ENCODE data around the gene FAM216B.
A peak's percentile ranks its signal among the peaks of the same experiment; 100 is the strongest.
"Not testable (repeated sequence)": the region's sequence is repeated elsewhere in the genome, so short reads cannot be mapped to it uniquely, and the experiment has no call there.

Gene FAM216B

DNA sequence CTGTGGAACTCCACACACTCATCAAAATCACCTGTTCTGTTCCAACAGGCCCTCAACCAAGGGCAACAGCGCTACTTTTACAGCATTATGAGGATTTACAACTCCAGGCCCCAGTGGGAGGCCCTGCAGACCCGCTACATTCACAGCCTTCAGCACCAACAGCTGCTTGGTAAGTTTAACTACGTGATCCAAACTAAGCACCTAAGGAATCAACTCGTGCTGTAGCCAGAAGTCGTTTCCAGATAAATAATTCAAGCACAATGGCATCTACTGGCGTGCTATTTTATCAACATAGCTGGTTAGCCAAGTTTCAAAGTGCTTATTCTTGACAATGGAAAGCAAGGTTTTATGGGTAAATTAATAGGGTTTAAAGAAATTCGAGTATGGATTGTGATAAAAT, 5.3 kb downstream of the FAM216B start:
- DNase-seq (ENCODE audit: low read depth), result no peak

DNA sequence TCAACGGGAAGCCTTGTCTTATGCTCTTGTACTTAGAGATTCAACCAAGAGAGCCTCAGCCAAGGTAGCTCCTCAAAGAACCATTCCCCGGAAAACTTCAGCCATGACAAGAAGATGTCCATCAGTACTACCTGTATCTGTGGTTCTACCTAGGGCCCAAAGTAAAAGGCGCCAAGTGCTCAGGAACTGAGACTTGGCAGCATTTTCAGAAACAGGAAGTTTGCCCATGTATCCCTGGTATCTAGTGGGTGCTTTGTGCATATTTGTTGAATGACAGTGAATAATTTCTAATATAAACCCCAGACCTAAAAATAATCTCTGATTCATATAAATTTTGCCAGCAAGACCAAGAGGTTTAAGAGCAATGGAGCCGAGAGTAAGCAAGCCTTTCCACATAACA, 7.2 kb downstream of the FAM216B start:
- DNase-seq (ENCODE audit: low read depth), result no peak

DNA sequence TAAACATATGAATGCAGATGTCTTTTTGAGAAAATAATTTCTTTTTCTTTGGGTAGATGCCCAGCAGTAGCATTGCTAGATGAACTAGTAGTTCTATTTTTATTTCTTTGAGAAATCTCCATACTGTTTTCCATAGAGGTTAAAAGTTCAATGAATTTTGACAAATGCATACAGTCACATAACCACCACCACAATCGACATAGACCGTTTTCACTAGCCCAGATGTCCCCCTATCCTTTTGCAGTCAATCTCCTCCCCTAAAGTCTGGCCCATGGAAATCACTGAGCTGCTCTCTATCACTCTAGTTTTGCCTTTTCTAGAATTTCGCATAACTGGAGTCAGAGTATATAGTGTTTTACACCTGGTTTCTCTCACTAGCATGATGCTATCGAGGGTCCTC, 10.8 kb downstream of the FAM216B start:
- DNase-seq (ENCODE audit: low read depth), result no peak

DNA sequence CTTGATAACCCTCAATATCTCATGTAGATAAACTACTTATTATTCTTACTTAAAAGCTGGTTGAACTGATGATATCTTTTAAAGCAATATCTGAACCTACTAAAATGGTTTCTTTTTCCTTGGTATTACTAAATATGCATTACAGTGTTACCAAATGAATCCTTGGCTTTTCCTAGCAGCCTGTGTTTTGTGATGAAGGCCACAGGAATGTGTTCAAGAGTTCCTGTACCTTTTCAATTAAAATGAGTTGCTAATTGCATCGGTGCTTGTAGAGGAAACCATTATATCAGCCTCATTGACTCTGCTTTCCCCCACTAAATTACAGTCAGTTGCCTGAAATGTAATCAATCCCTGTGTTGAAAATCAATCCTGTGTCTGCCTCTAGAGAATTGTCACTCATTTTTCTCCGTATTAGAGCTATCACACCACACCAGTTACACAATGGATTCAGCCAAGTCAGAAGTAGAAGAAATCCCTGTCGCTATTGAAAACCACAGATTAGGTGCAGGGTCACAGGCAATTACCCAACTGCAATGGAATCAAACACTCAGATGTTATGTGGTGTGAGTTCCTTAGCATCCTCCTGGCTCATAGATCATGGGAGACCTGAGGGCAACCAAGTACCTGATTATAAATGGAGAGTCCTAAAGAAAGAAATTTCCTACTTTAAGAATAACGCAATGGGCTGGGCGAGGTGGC, 13.3 kb downstream of the FAM216B start:
- no peak for DNase-seq (ENCODE audit: low read depth)

DNA sequence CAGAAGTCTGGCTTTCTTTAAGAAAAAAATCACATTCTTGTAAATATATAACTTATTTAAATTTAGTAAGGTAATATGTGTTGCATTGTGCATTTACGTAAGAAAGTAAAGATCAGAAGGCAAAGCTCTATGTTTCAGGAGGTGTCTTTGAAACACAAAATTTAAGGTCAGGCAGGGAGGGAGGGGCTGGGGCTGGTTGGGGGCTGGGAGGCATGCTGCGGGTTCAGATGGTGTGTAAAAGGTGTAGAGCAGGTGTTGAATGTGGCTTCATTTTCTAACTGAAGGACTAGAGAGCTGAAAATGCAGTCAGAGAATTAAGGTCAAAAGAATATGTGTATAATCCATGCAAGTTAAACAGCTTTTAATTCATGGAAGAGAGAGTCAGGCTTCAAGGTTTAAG, 14.3 kb downstream of the FAM216B start:
- no peak for DNase-seq (ENCODE audit: low read depth)

DNA sequence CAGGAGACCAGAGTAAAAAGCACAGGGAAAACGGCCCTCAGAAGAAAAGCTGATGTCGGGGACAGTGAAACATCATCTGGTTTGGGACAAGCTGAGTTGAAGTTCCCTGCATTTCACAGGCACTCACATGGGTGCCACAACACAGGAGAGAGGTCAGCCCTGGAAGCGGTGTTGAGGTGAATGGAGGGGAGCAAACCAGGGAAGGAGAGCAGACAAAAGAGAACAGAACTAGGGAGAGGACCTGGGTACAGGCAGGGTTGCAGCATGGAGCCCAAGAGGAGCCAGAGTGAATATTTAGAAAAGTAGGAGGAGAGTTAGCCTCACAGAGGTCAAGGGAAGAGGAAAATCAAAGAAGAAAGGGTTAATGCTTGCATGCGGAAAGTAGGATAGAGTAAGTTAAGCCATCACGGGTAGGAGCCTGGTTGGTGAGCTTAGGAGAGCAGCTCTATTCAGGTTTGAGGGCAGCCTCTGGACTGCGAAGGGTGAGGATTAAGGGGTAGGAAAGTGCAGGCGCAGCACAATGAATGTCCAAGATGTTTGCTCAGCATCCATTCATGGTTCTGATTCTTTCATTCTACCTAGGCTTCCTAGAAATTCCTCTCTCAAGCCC, 15.5 kb downstream of the FAM216B start:
- no peak for DNase-seq (ENCODE audit: low read depth)

DNA sequence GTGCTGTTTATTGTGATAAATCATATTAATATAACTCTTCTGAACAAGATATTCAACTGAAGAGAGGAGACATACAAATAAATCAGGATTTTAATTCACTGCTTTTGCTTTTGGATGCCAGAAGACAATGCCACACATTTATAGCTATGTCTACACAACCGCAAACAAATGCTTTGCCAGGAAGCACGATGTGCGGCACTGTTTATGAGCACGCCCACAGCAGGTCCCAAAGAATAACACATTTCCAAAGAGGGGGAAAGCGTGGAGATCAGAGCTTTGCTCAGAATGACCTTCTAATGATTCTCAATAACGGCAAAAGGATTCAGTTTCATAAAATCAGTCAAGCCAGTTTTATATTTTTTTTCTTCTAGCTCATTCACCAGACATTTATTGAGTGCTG, 16.7 kb downstream of the FAM216B start:
- no peak for DNase-seq (ENCODE audit: low read depth)

DNA sequence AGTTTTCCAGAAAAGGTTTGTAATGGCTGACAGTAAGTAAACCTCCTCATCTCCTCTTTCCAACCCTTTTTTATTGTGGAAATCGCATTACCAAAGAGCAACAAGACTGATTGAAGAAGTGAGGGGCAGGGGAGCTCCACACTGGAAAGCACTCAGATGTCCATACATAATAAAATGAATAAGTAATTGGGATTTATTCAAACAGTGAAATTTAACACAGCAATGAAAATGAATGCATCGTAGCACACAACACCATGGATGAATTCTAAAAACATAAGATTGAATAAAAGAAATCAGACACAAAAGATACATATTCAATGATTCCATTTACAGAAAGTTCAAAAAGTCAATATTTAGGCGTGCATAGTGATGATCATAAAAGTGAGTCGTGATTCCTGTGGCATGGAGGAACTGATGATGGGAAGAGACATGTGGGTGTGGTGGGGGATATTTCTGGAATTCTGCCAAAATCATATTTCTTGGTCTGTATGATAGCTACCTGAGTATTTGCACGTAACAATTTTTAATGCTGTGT, 18.8 kb downstream of the FAM216B start:
- no peak for DNase-seq (ENCODE audit: low read depth)

DNA sequence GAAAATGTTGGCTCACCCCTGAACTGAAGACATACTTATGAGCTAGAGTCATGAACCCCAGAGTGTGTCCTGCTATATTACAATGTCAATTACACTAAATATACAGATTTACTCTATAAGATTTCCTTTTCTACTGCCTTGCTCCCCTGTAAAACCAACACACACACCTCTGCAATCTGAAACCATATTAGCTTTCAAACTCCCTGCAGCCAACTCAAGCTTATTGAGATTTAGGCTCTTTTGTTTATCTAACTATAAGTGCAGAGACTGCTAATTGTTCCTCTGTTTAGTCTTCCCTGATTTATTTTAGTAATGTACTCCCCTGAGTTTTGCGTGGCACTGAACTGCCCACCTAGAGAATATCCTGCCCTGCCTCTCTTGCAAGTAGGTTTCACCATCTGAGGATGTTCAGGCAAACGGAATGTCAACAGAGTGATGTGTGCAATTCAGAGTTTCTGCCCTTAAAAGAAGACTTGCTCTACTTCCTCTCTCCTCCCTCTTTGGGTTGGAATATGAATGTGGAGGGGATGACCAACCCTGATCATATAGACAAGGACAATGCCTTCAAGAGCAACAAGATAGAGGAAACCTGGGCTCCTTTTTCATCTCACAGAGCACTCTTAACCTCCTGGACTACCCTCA, 22.3 kb downstream of the FAM216B start:
- DNase-seq (ENCODE audit: low read depth), result no peak

DNA sequence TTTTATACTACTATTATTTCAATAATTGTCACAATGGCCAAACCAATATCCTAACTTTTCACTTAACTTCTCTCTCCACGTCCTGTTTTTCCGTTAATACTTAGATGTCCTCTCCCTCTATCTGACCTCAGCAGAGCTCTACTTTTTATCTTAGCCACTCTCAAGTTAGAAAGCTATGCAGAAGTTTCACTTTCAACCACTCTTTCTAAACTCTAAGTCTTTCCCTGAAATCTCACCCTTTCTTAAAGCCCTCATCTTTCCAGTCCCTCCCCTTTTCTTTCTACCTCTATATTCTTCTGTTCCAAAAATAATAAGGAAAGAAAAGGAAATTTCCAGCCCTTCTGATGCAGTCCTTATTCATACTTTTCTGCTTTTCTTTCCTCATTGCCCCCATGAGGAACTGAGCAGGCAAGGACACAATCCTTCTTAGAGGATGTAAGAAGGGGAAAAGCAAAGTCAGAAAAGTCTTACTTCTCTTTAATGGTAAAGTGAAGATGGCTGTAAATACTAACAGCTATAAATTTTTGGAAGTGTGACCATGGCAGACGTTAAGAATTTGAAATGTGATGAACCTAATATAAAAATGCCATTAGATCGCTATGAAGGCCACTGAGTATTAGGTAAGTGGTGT, 23.0 kb downstream of the FAM216B start:
- DNase-seq (ENCODE audit: low read depth), result no peak

DNA sequence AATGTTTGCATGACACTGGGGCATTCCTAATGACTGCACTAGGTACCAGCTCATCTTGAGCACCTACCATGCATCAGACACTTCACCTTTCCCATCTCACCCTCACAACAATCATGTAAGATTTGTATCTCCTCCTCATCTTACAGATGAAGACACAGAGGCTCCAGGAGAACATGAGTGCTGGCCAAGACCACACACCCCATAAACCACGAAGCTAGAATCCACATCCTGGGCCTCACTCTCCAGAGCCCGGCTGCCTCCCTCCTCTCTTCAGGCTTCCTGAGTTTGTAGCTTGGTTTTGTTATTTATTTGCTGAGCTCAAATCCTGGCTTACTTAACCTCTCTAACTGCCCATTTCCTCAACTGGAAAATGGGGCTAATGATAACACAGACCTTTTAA, 25.9 kb downstream of the FAM216B start:
- DNase-seq (ENCODE audit: low read depth), result no peak

DNA sequence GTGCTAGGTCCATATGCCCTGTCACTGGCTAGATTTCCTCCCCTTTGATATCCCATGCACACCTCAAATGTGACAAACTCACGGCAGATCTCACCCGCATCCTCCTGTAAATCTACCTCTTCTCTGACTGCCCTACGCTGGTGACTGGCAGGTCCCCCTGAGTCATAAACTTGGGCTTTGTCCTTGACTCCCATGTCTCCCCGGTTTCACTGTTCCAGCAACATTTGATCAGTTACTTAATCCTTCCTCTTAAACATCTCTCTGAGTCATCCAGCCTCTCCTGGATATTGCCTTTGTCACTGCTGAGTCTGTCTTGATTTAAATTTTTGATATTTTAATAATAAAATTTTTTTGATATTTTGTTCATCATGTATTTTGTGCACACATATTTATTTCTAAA, 26.5 kb downstream of the FAM216B start:
- no peak for DNase-seq (ENCODE audit: low read depth)

DNA sequence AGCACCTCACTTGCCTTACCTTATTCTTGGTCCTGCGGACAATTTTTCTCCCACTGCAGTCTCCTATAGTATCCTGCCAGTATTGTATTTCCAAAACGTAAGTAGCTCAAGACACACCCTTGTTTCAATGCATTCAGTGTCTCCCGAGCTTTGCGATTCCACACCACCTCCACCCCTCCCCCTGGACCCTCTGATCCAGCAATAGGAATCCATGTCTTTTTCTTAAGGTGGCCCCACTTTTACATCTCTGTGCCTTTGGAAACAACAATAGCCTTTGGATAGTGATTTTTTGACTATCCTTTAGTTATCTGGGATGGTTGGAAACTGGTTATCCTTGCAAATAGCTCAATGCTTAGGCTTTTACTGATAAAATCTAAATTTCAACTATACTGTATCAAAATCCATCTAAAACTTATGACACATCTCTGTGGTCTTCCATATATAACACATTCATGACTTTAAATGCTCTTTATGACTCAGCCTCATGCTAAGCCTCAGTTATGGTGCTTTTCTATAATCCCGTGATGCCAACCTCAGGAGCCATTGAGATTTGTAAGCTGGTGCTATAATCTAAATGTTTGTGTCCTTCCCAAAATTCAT, 27.1 kb downstream of the FAM216B start:
- DNase-seq (ENCODE audit: low read depth), result no peak

DNA sequence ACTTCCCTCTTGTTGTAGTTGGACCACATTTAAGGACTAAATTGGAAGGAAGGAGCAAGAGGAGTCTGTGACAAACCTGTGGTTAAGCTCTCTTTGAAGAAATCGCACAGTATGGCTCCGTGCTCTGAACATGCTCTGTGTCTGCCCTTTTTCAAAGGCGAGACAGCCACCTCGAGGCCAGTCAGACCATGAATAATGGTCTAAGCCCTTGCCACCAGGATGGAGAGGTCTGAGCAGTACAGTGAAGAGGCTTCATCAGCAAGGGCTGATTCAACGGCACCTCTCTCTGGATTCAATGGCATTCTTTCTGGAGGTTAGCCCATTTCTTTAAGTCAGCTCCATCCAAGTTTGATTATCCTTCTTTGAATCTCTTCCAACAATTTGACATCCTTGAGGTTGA, 30.9 kb downstream of the FAM216B start:
- no peak for DNase-seq (ENCODE audit: low read depth)

DNA sequence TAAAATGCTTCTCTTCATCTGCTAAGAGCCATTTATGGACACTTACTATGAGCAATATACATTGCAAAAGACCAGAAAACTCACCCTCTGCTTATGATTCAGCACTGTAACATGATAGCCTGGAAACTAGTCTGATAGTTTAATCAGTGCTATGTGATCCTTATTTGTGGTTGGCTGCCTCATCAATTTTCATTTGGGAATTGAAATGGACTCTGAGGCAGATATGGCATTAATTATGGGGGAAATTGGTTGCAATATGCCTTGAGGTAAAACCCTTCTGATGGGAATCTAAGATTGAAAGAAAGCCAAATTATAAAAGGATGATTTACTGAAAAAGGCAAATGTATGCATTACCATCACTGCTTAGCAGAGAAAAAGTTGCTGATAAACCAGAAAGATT, 33.5 kb downstream of the FAM216B start:
- peak; percentile 56 for DNase-seq (ENCODE audit: low read depth)

DNA sequence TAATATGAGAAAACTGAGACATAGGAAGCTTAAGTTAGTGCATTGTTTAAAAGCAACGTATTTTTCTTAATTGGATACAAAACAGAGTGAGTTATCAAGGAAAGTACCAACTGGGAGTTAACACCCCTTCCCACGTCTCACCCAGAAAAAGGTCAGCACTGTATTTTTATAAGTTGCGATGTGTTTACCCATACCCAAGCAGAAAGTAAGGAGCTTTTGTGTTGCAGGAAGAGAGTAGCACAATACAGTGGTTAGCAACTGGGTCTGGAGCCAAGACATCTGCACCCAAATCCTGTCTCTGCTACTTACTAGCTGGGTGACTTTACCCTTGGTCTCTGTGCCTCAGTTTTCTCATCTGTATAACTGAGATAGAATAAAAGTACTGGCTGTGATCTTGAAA, 34.3 kb downstream of the FAM216B start:
- DNase-seq (ENCODE audit: low read depth), result no peak

DNA sequence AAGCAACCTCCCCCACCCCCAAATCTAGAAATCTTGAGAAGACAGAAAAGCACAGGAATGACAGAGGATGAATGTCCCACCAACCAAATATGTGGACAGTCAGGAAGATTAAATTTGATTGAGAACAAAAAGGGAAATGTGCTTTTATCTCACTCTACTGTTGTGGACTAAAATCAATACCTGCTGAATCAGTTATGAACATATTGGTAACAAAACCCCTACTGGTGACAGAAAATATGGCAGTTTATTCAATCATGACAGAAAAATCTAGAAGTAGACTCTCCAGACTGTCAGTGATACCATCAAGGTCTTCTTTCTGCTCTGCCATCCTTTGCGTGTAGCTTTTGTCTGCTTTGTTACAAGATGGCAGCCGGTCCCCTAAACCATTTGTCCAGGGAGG, 35.2 kb downstream of the FAM216B start:
- DNase-seq (ENCODE audit: low read depth), result no peak

DNA sequence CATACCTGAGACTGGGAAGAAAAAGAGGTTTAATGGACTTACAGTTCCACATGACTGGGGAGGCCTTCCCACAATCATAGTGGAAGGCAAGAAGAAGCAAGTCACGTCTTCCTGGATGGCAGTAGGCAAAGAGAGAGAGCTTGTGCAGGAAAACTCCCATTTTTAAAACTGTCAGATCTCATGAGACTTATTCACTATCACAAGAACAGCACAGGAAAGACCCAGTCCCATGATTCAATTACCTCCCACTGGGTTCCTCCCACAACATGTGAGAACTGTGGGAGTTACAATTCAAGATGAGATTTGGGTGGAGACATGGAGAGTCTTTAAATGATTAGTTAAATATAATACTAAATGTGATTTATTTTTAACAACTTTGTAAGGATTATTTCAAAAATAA, 38.3 kb downstream of the FAM216B start:
- DNase-seq (ENCODE audit: low read depth), result not testable (repeated sequence)

DNA sequence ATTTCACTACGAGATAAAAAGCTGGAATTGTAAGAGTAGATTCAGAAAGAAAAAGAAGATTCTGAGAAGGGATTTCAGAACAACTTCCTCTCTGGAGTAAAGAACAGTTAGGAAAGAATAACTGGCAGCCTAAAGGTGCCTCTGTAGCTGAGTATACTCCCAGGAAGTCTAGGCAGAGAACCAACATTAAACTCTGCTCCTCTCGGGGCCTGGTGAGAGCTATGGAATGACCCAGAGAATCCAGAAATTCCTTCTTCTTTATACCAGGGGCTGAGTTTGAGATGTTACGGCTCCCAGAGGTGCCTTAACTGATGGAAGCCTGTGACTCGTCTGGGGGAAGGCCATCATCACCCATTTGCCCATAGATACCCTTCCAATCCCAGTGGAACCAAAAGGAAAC, 39.1 kb downstream of the FAM216B start:
- no peak for DNase-seq (ENCODE audit: low read depth)

DNA sequence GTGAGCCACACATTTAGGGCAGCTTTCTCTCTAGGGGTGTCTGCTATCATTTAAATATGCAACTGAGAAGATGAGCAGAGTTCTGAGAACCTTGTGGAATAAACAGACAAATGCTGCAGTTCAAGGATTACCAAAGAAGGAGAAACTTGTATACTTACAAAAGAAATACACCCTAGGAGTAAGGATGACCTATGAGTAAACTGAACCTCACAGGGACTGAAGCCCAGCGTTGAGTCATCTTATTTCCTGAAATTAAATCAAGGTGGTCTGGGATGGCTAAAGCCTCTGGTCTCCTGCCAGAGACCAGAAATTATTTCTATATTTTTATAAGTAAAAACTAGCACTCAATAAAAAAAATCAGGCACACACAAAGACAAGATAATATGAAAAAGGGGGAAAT, 40.1 kb downstream of the FAM216B start:
- DNase-seq (ENCODE audit: low read depth), result peak; percentile 31

DNA sequence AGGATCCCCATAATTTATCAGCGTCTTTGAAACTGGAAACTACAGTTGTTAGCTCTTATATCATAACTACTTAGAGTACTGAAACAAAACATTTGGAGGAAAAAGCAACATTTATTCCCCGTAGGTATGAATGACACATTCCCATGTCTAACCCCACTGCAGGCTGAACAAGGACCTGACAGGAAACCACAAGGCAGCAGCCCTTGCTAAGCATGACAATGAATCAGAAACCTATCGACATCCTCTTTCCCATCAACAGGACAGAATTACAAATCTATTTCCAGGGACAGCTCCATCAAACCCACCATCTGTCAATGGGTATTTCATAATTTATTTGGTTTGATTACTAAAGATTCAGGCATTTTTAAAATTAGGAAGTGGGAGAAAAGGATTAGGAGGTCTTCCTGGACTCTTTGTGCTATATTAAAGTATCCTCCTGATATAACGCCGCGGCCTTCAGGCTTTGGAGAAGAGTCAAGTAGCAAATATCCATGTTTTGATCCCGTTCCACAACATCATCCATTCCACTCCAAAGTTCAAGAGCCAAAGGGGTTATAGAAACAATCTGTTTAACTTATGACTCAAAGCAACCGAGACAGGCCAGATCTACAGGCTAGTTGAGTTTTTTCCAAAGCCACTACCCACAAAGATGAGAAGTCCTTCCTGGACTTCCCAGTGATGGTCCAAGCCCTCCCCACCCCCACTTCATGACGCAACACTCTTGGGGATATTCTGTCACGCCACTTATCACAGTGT, 51.1 kb downstream of the FAM216B start:
- DNase-seq (ENCODE audit: low read depth), result peak; percentile 76

DNA sequence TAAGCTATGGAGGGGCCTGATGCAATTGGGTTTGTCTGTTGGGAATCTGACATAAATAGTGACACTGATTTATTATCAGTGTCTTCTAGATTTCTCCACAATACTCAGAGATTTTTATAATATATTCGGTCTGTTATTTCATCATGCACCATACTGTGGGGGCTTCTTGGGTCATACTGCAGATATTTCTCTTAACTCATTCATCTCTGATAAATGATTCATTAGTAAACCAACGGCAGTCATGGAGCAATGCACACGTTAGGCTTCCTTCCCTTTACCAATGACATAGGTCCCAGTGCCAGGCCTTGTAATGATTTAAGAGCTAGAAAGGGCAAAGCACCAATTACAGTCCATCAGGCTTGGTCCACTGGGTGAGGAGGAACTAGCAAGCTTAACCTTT, 53.6 kb downstream of the FAM216B start:
- DNase-seq (ENCODE audit: low read depth), result no peak

Data from GM04504 (cell line).